ENCODE results near the gene UBXN10. TPM values are rescaled to one million over a fixed set of nuclear protein-coding genes. Genes with fewer than 3 reads are reported as not detected.

UBXN10 gene
- total RNA-seq, 1 donor from 2014 or later = not detected

GRCh38 chr1:20174937-20175666, 10.8 kb upstream of the UBXN10 start:
- intact Hi-C loops (cut with DNase I) = no loop called here
- Histone ChIP-seq H3K4me3 (no peak overlapping the region), H3K9me3 (no peaks in the 10 kb centered on the region), H3K36me3 (no peaks in the 10 kb centered on the region), H3K4me1 (no peaks in the 10 kb centered on the region), H3K27me3 (no peaks in the 10 kb centered on the region), H3K27ac (no peak overlapping the region)
- no peak for DNase-seq (ENCODE audit: low spot score in 2 of 2)
- no peak for TF ChIP-seq CTCF (IDR thresholded peaks at IDR 0.05)

GRCh38 chr1:20178634-20179370, 7.1 kb upstream of the UBXN10 start:
- no peak for DNase-seq (ENCODE audit: low spot score in 2 of 2)
- no peaks in the 10 kb centered on the region for H3K9me3 ChIP-seq
- intact Hi-C loops (cut with DNase I) = no loop called here
- no peaks in the 10 kb centered on the region for H3K36me3 ChIP-seq
- no peak overlapping the region for H3K4me3 ChIP-seq
- TF ChIP-seq CTCF (IDR thresholded peaks at IDR 0.05) = no peak
- no peak overlapping the region for H3K27ac ChIP-seq
- H3K27me3 ChIP-seq = no peaks in the 10 kb centered on the region
- no peaks in the 10 kb centered on the region for H3K4me1 ChIP-seq

GRCh38 chr1:20179371-20180128, 6.3 kb upstream of the UBXN10 start:
- intact Hi-C loops (cut with DNase I) = no loop called here
- no peaks in the 10 kb centered on the region for H3K9me3 ChIP-seq
- no peak for DNase-seq (ENCODE audit: low spot score in 2 of 2)
- no peak overlapping the region for H3K4me3 ChIP-seq
- no peaks in the 10 kb centered on the region for H3K36me3 ChIP-seq
- H3K4me1 ChIP-seq = no peaks in the 10 kb centered on the region
- no peak overlapping the region for H3K27ac ChIP-seq
- TF ChIP-seq CTCF (IDR thresholded peaks at IDR 0.05) = no peak
- H3K27me3 ChIP-seq = no peaks in the 10 kb centered on the region

- Histone ChIP-seq H3K27me3 (no peaks in the 10 kb centered on the region), H3K9me3 (no peaks in the 10 kb centered on the region), H3K27ac (no peak overlapping the region), H3K36me3 (no peaks in the 10 kb centered on the region), H3K4me3 (no peak overlapping the region), H3K4me1 (no peaks in the 10 kb centered on the region)
- intact Hi-C loops (cut with DNase I) = no loop called here
- no peak for TF ChIP-seq CTCF (IDR thresholded peaks at IDR 0.05)
- no peak for DNase-seq (ENCODE audit: low spot score in 2 of 2)
Measured at GRCh38 chr1:20180129-20180843, 5.6 kb upstream of the UBXN10 start.

- no peaks in the 10 kb centered on the region for H3K4me1 ChIP-seq
- TF ChIP-seq CTCF (IDR thresholded peaks at IDR 0.05) = no peak
- no peak overlapping the region for H3K4me3 ChIP-seq
- H3K27ac ChIP-seq = no peak overlapping the region
- intact Hi-C loops (cut with DNase I) = no loop called here
- no peak for DNase-seq (ENCODE audit: low spot score in 2 of 2)
- no peaks in the 10 kb centered on the region for H3K27me3 ChIP-seq
- H3K9me3 ChIP-seq = no peaks in the 10 kb centered on the region
- no peaks in the 10 kb centered on the region for H3K36me3 ChIP-seq
Measured at GRCh38 chr1:20180844-20181207, 5.1 kb upstream of the UBXN10 start.

All from ascending aorta (tissue), 2 donors.